ENCODE measurements around the gene AGAP3.

AGAP3 gene

GRCh38 chr7:151125470-151125845, 39.2 kb downstream of the AGAP3 start:
- no peak for DNase-seq

GRCh38 chr7:151125846-151126481, 39.7 kb downstream of the AGAP3 start:
- DNase-seq = no peak

GRCh38 chr7:151126491-151127137, 40.3 kb downstream of the AGAP3 start:
- no peak for DNase-seq

GRCh38 chr7:151128144-151128543, 41.9 kb downstream of the AGAP3 start:
- DNase-seq = no peak

GRCh38 chr7:151128716-151129115, 42.4 kb downstream of the AGAP3 start:
- no peak for DNase-seq

- DNase-seq = no peak
Measured at GRCh38 chr7:151129117-151129959, 43.1 kb downstream of the AGAP3 start.

GRCh38 chr7:151129960-151130591, 43.8 kb downstream of the AGAP3 start:
- no peak for DNase-seq

- DNase-seq = no peak
Measured at GRCh38 chr7:151130741-151131157, 44.5 kb downstream of the AGAP3 start.

GRCh38 chr7:151131224-151131591, 44.9 kb downstream of the AGAP3 start:
- DNase-seq = no peak

- no peak for DNase-seq
Measured at GRCh38 chr7:151131592-151132293, 45.5 kb downstream of the AGAP3 start.

GRCh38 chr7:151132461-151133205, 46.4 kb downstream of the AGAP3 start:
- DNase-seq = no peak

GRCh38 chr7:151133266-151133985, 47.2 kb downstream of the AGAP3 start:
- no peak for DNase-seq

- no peak for DNase-seq
Measured at GRCh38 chr7:151133986-151134742, 47.9 kb downstream of the AGAP3 start.

- DNase-seq = no peak
Measured at GRCh38 chr7:151134743-151135524, 48.7 kb downstream of the AGAP3 start.

GRCh38 chr7:151135525-151135845, 49.2 kb downstream of the AGAP3 start:
- no peak for DNase-seq

GRCh38 chr7:151135866-151136843, 49.9 kb downstream of the AGAP3 start:
- no peak for DNase-seq

- DNase-seq = no peak
Measured at GRCh38 chr7:151137076-151137675, 50.9 kb downstream of the AGAP3 start.

- DNase-seq = no peak
Measured at GRCh38 chr7:151137791-151138152, 51.5 kb downstream of the AGAP3 start.

All from NCI-H2081 treated with DMSO at 0.1 percent for 48 hours (cell line).